ENCODE data around the gene FBXL16.

Gene FBXL16

GRCh38 chr16:714558-715476 is 9.2 kb upstream of the FBXL16 start, which contains the start of gene METRN (continued):
- no peak for TF ChIP-seq ZNF473 (tag by site-specific recombination; IDR thresholded peaks at IDR 0.05)
- peak; percentile 42 for TF ChIP-seq GLIS2 (tag by site-specific recombination; IDR thresholded peaks at IDR 0.05)
- no peak for TF ChIP-seq EGR2 (tag by site-specific recombination; IDR thresholded peaks at IDR 0.05; ENCODE audit: low read depth)
- no peak for TF ChIP-seq ZNF211 (tag by site-specific recombination; IDR thresholded peaks at IDR 0.05; ENCODE audit: low read depth)
- TF ChIP-seq ZNF112 (tag by site-specific recombination; IDR thresholded peaks at IDR 0.05): no peak
- TF ChIP-seq ZNF274 (IDR thresholded peaks at IDR 0.05; ENCODE audit: low read length): no peak
- TF ChIP-seq ZNF274 (tag by site-specific recombination; IDR thresholded peaks at IDR 0.05; ENCODE audit: borderline replicate concordance): no peak
- no peak for TF ChIP-seq AEBP2 (tag by site-specific recombination; IDR thresholded peaks at IDR 0.05; ENCODE audit: borderline replicate concordance)
- no peak for TF ChIP-seq ZNF2 (tag by site-specific recombination; IDR thresholded peaks at IDR 0.05)
- TF ChIP-seq CTCF (tag by site-specific recombination; IDR thresholded peaks at IDR 0.05): no peak
- no peak for TF ChIP-seq IKZF3 (tag by site-specific recombination; IDR thresholded peaks at IDR 0.05)
- no peak for TF ChIP-seq ZNF10 (tag by site-specific recombination; IDR thresholded peaks at IDR 0.05)
- no peak for TF ChIP-seq ZNF501 (tag by site-specific recombination; IDR thresholded peaks at IDR 0.05)
- no peak for TF ChIP-seq ZNF140 (tag by site-specific recombination; IDR thresholded peaks at IDR 0.05)
- TF ChIP-seq ZNF701 (tag by site-specific recombination; IDR thresholded peaks at IDR 0.05): no peak
- no peak for TF ChIP-seq PBX3 (CRISPR knock-in tag; IDR thresholded peaks at IDR 0.05)
- TF ChIP-seq ZNF791 (tag by site-specific recombination; IDR thresholded peaks at IDR 0.05): no peak
- no peak for TF ChIP-seq ZNF223 (tag by site-specific recombination; IDR thresholded peaks at IDR 0.05)
- TF ChIP-seq ZNF530 (tag by site-specific recombination; IDR thresholded peaks at IDR 0.05; ENCODE audit: low read depth): no peak
- TF ChIP-seq ZNF747 (tag by site-specific recombination; IDR thresholded peaks at IDR 0.05): no peak
- no peak for TF ChIP-seq ZNF433 (tag by site-specific recombination; IDR thresholded peaks at IDR 0.05; ENCODE audit: low read depth)
- TF ChIP-seq TSHZ1 (tag by site-specific recombination; IDR thresholded peaks at IDR 0.05; ENCODE audit: borderline replicate concordance): no peak
- no peak for TF ChIP-seq GLIS1 (tag by site-specific recombination; IDR thresholded peaks at IDR 0.05)
- no peak for TF ChIP-seq ZNF174 (tag by site-specific recombination; IDR thresholded peaks at IDR 0.05)
- no peak for TF ChIP-seq ZNF544 (tag by site-specific recombination; IDR thresholded peaks at IDR 0.05)
- no peak for TF ChIP-seq ZNF362 (tag by site-specific recombination; IDR thresholded peaks at IDR 0.05)
- TF ChIP-seq ZNF548 (tag by site-specific recombination; IDR thresholded peaks at IDR 0.05): no peak
- no peak for TF ChIP-seq MEIS1 (CRISPR knock-in tag; IDR thresholded peaks at IDR 0.05; ENCODE audit: borderline replicate concordance)
- no peak for TF ChIP-seq ZNF623 (tag by site-specific recombination; IDR thresholded peaks at IDR 0.05)
- no peak for TF ChIP-seq HOXA7 (CRISPR knock-in tag; IDR thresholded peaks at IDR 0.05; ENCODE audit: borderline replicate concordance)
- no peak for TF ChIP-seq ZNF292 (tag by site-specific recombination; IDR thresholded peaks at IDR 0.05; ENCODE audit: borderline replicate concordance, low read depth)
- no peak for TF ChIP-seq SCRT2 (tag by site-specific recombination; IDR thresholded peaks at IDR 0.05)
- no peak for TF ChIP-seq ZNF37A (tag by site-specific recombination; IDR thresholded peaks at IDR 0.05)

Measured in HEK293 (cell line).